SH-SY5Y (cell line): Measurements from ENCODE around the gene MYO18B.

Source experiments
- GATA2 ChIP-seq: IDR thresholded peaks from 2 replicates; pipeline ENCODE4 v1.6.1; 2011; ENCODE audit warnings: mild to moderate bottlenecking, low read depth, low read length
- GATA3 ChIP-seq: IDR thresholded peaks from 2 replicates; pipeline ENCODE4 v1.6.1; 2011; ENCODE audit warnings: low read depth, mild to moderate bottlenecking, low read length, moderate library complexity

- TF ChIP-seq GATA2 (no peak), GATA3 (no peak)
These were observed 16.3 kb downstream of the MYO18B start for GRCh38 chr22:25758316-25758715.
